LoVo (cell line): ENCODE results near the gene NAPG.
"Not testable (repeated sequence)": the region's sequence is repeated elsewhere in the genome, so short reads cannot be mapped to it uniquely, and the experiment has no call there.

Experiments
- DNase-seq: peaks from one replicate; pipeline ENCODE4 v3.0.0-alpha.2; 2016; ENCODE audit warnings: low spot score

NAPG gene

GRCh38 chr18:10514082-10514481 lies 11.7 kb upstream of the NAPG start:
- DNase-seq = no peak

- no peak for DNase-seq
Measured at GRCh38 chr18:10514601-10515000, 11.2 kb upstream of the NAPG start.

- DNase-seq = no peak
Measured at GRCh38 chr18:10515456-10515855, 10.4 kb upstream of the NAPG start.

GRCh38 chr18:10516078-10516477 lies 9.7 kb upstream of the NAPG start:
- no peak for DNase-seq

GRCh38 chr18:10518595-10519255 lies 7.1 kb upstream of the NAPG start:
- no peak for DNase-seq

GRCh38 chr18:10519366-10519765 lies 6.5 kb upstream of the NAPG start:
- DNase-seq = no peak

- peak; percentile 73 for DNase-seq
Measured at GRCh38 chr18:10519999-10520935, 5.6 kb upstream of the NAPG start.

GRCh38 chr18:10521566-10521965 lies 4.3 kb upstream of the NAPG start:
- DNase-seq = no peak

- DNase-seq = no peak
Measured at GRCh38 chr18:10522574-10522973, 3.3 kb upstream of the NAPG start.

- DNase-seq = no peak
Measured at GRCh38 chr18:10523544-10523943, 2.3 kb upstream of the NAPG start.

GRCh38 chr18:10524507-10525370 lies 1.1 kb upstream of the NAPG start:
- DNase-seq = peak; percentile 60

- DNase-seq = no peak
Measured at GRCh38 chr18:10525371-10525691, 496 bp upstream of the NAPG start.

GRCh38 chr18:10526561-10526949 lies 728 bp downstream of the NAPG start:
- no peak for DNase-seq

GRCh38 chr18:10528439-10528838 lies 2.6 kb downstream of the NAPG start:
- no peak for DNase-seq

GRCh38 chr18:10530002-10530401 lies 4.2 kb downstream of the NAPG start:
- no peak for DNase-seq

- DNase-seq = peak; percentile 23
Measured at GRCh38 chr18:10530852-10531251, 5.0 kb downstream of the NAPG start.

GRCh38 chr18:10533111-10533510 lies 7.3 kb downstream of the NAPG start:
- DNase-seq = no peak

GRCh38 chr18:10536280-10536679 lies 10.5 kb downstream of the NAPG start:
- no peak for DNase-seq

GRCh38 chr18:10537765-10538164 lies 11.9 kb downstream of the NAPG start:
- DNase-seq = no peak

GRCh38 chr18:10539124-10539523 lies 13.3 kb downstream of the NAPG start:
- DNase-seq = not testable (repeated sequence)

GRCh38 chr18:10543277-10543676 lies 17.4 kb downstream of the NAPG start:
- DNase-seq = no peak

GRCh38 chr18:10544093-10544748 lies 18.4 kb downstream of the NAPG start:
- DNase-seq = no peak
